ENCODE results near the gene INSRR.

The INSRR gene

DNA sequence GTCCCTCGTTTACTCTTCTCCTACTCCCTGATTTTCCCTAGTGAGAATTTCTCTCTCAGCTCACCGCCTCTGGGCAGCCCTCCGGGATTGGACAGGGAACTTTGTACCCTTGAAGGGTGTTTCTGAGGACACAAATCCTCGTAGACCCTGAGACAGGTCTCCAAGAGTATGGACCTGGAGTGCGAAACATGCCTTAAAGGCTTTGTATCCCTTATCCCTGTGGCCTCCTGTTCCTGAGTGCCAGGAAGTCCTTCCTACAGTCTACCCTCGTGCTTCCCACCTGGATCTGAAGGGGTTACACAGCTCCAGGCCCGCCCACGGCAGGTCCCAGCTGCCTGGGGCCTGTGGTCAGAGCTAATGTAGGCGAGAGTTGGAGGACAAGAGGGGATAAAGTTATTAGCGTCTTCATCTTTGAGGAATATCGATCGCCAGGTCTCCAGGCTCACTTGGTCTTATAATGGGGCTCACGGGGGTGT is 27.0 kb upstream of the INSRR start:
- TF ChIP-seq POLR2A (IDR thresholded peaks at IDR 0.05; ENCODE audit: extremely low read depth, insufficient read length) (no peak), MYC (IDR thresholded peaks at IDR 0.05; ENCODE audit: low read depth, low read length) (no peak)
- TF ChIP-seq, protein P1, sequence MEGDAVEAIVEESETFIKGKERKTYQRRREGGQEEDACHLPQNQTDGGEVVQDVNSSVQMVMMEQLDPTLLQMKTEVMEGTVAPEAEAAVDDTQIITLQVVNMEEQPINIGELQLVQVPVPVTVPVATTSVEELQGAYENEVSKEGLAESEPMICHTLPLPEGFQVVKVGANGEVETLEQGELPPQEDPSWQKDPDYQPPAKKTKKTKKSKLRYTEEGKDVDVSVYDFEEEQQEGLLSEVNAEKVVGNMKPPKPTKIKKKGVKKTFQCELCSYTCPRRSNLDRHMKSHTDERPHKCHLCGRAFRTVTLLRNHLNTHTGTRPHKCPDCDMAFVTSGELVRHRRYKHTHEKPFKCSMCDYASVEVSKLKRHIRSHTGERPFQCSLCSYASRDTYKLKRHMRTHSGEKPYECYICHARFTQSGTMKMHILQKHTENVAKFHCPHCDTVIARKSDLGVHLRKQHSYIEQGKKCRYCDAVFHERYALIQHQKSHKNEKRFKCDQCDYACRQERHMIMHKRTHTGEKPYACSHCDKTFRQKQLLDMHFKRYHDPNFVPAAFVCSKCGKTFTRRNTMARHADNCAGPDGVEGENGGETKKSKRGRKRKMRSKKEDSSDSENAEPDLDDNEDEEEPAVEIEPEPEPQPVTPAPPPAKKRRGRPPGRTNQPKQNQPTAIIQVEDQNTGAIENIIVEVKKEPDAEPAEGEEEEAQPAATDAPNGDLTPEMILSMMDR (IDR thresholded peaks at IDR 0.05; ENCODE audit: low read depth, low read length) = no peak
- TF ChIP-seq, protein P2, sequence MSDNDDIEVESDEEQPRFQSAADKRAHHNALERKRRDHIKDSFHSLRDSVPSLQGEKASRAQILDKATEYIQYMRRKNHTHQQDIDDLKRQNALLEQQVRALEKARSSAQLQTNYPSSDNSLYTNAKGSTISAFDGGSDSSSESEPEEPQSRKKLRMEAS (IDR thresholded peaks at IDR 0.05; ENCODE audit: low read depth, low read length) = no peak
- DNase-seq (ENCODE audit: low read depth) = no peak
- no peak overlapping the region for H3K4me3 ChIP-seq (ENCODE audit: low read depth, low read length)

DNA sequence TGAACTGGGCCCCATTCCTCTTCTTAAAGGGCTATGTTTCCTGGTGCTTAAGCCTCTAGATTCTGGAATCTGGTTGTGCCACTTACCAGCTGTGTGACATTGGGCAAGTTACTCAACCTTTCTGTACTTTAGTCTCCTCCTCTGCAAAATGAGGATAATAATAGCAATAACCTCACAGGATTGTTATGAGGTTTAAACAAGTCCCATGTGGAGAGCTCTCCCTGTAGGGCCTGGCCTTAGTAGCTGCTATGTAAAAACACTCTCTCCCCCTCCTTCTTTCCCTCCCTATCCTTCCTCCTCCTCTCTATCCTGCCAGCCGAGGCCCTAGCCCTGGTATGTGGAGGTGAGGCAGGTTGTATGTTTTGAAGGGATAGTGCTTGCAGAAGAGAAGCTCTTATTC is 26.4 kb upstream of the INSRR start:
- no peak overlapping the region for H3K4me3 ChIP-seq (ENCODE audit: low read depth, low read length)
- no peak for DNase-seq (ENCODE audit: low read depth)
- TF ChIP-seq, protein P2 (IDR thresholded peaks at IDR 0.05; ENCODE audit: low read depth, low read length) = no peak
- TF ChIP-seq MYC (IDR thresholded peaks at IDR 0.05; ENCODE audit: low read depth, low read length) (no peak), POLR2A (IDR thresholded peaks at IDR 0.05; ENCODE audit: extremely low read depth, insufficient read length) (no peak)
- TF ChIP-seq, protein P1 (IDR thresholded peaks at IDR 0.05; ENCODE audit: low read depth, low read length) = no peak

DNA sequence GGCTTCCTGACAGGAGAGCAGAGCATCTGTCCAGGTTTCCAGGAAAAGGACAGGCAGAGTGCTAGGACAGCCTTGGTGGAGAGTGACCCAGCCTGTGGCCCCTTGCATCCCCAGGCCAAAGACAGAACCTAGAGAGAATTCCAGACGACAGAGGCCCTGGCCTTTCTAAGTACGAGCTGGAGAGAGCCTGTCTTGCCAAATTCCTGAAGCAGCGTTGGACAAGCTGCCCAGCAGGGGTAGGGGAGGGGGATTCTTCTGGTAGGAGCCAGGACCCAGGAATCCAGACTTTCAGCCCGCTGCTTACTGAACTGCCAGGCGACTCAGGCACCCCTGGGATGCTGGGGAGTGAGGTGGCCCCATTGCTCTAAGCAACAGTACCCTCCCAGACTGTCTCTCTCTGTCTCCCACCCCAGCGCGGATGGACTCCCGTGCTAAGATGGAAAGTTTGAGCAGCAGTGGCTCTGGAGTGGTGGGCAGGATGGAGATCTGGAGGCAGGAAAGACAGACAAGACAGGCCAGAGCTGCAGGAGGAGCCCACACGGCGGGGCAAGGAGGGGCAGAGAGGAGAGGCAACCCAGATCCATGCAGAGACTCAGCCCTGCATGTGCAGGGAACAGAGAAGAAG is 25.8 kb upstream of the INSRR start:
- no peak overlapping the region for H3K4me3 ChIP-seq (ENCODE audit: low read depth, low read length)
- TF ChIP-seq MYC (IDR thresholded peaks at IDR 0.05; ENCODE audit: low read depth, low read length) (no peak), POLR2A (IDR thresholded peaks at IDR 0.05; ENCODE audit: extremely low read depth, insufficient read length) (no peak)
- TF ChIP-seq, protein P2 (IDR thresholded peaks at IDR 0.05; ENCODE audit: low read depth, low read length) = no peak
- TF ChIP-seq, protein P1 (IDR thresholded peaks at IDR 0.05; ENCODE audit: low read depth, low read length) = no peak
- DNase-seq (ENCODE audit: low read depth) = no peak

DNA sequence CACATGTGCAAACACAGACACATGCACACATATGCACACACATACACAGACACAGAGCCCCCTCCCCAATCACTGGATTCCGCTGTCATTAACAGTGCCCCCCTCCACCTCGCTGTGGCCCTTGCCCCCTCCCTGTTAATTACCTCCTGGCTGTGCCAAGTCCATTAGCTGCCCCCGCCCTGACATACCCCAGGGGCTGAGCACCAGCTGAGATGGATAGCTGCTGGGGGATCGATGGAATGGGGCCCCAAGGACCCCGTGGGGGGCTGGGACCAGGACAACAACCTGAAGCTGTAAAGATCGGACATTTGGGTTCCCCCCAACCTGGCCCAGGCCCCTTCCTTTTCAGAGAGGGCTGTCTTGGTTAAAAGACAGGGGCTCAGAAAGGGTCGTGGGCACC is 25.0 kb upstream of the INSRR start:
- H3K4me3 ChIP-seq (ENCODE audit: low read depth, low read length) = no peak overlapping the region
- TF ChIP-seq, protein P1 (IDR thresholded peaks at IDR 0.05; ENCODE audit: low read depth, low read length) = no peak
- TF ChIP-seq POLR2A (IDR thresholded peaks at IDR 0.05; ENCODE audit: extremely low read depth, insufficient read length) = no peak
- no peak for TF ChIP-seq MYC (IDR thresholded peaks at IDR 0.05; ENCODE audit: low read depth, low read length)
- TF ChIP-seq, protein P2 (IDR thresholded peaks at IDR 0.05; ENCODE audit: low read depth, low read length) = no peak
- no peak for DNase-seq (ENCODE audit: low read depth)

DNA sequence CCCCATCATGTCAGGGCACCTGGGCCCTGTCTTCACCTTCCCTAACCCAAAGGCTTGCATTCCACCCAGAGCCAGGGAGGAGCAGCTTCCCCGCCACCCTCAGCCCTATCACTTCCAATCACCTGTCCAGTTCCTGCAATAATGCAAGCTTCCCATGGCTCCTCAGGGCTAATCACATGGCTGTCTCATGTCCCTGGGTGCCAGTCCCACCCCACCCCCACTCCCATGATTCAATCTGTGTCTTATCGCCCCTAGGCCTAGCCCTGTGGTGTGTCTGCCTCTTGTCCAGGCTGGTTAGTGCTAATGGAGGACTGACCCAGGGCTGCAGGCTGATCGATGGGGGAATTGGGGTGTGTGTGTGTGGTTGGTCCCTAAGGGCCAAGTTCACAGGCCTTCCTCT is 23.6 kb upstream of the INSRR start:
- H3K4me3 ChIP-seq (ENCODE audit: low read depth, low read length) = no peak overlapping the region
- TF ChIP-seq POLR2A (IDR thresholded peaks at IDR 0.05; ENCODE audit: extremely low read depth, insufficient read length) (no peak), MYC (IDR thresholded peaks at IDR 0.05; ENCODE audit: low read depth, low read length) (no peak)
- TF ChIP-seq, protein P2 (IDR thresholded peaks at IDR 0.05; ENCODE audit: low read depth, low read length) = no peak
- TF ChIP-seq, protein P1 (IDR thresholded peaks at IDR 0.05; ENCODE audit: low read depth, low read length) = no peak
- DNase-seq (ENCODE audit: low read depth) = no peak
